ENCODE data around the gene CDC45.

CDC45 gene

DNA sequence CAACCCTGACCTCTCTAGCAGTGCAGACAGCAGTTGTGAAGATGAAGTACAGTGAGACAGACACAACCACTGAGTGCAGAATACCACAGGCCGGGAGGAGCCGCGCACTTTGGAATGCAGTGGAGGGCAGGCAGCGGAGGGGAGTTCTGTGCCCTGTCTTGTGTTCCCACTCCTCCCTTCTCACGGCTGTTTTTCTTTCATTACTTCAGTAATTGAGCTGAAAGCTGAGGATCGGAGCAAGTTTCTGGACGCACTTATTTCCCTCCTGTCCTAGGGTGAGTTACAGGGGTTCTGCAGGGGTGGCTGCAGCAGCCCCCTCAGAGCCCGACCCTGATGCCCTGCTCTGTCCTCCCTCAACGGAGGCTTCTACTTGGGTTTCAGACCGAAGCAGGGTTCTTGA is 38.9 kb downstream of the CDC45 start:
- no peak for DNase-seq (ENCODE audit: low read depth in 2 of 2)
- TF ChIP-seq, protein P1, sequence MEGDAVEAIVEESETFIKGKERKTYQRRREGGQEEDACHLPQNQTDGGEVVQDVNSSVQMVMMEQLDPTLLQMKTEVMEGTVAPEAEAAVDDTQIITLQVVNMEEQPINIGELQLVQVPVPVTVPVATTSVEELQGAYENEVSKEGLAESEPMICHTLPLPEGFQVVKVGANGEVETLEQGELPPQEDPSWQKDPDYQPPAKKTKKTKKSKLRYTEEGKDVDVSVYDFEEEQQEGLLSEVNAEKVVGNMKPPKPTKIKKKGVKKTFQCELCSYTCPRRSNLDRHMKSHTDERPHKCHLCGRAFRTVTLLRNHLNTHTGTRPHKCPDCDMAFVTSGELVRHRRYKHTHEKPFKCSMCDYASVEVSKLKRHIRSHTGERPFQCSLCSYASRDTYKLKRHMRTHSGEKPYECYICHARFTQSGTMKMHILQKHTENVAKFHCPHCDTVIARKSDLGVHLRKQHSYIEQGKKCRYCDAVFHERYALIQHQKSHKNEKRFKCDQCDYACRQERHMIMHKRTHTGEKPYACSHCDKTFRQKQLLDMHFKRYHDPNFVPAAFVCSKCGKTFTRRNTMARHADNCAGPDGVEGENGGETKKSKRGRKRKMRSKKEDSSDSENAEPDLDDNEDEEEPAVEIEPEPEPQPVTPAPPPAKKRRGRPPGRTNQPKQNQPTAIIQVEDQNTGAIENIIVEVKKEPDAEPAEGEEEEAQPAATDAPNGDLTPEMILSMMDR (IDR thresholded peaks at IDR 0.05; ENCODE audit: low read depth, low read length), result no peak
- H3K4me3 ChIP-seq (replicated peaks in 1 of 2; ENCODE audit: low read depth in 2 of 2, low read length in 2 of 2), result no peak overlapping the region

DNA sequence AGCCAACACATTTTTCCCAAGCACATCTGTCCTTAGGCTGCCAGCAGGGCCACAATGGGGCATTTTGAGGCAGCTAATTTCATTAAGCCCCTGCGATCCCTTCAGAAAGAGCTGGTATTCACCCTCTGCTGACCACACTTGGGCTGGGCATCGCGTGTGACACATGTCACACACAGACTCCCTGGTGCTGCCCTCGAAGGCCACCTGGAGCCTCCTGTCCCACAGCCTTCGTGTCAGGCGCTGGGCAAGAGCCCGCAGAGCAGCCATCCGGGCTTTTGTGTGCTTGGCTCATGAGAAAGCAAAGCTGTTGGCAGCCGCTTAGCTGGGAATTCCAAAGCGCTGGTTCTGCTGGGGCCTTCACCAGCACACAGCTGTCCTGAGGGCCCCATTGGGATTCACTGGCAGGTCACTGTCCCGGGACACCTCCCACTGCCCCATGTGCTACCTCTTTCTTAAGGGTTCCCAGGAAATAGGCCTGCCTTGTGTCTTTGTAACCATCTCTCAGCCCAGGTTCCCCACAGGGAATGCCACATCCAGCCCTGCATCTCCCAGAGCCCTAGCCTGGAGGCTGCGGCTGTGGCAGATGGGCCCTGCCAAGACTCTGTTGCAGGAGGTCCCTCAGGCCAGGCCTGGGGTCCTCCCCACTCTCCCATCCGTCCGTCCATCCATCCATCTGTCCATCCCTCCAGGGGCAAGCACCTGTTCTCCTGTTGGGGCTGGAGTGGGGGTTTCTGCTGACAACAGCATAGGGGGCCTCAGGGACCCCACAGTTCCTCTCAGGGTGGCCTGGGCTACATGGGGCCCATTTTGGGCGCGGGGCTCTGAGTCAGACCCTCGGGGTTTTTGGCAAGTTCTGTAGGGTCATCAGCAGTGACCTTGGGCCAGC is 39.6 kb downstream of the CDC45 start:
- TF ChIP-seq, protein P1 (IDR thresholded peaks at IDR 0.05; ENCODE audit: low read depth, low read length), result no peak
- DNase-seq (ENCODE audit: low read depth in 2 of 2), result no peak
- no peak overlapping the region for H3K4me3 ChIP-seq (replicated peaks in 1 of 2; ENCODE audit: low read depth in 2 of 2, low read length in 2 of 2)

DNA sequence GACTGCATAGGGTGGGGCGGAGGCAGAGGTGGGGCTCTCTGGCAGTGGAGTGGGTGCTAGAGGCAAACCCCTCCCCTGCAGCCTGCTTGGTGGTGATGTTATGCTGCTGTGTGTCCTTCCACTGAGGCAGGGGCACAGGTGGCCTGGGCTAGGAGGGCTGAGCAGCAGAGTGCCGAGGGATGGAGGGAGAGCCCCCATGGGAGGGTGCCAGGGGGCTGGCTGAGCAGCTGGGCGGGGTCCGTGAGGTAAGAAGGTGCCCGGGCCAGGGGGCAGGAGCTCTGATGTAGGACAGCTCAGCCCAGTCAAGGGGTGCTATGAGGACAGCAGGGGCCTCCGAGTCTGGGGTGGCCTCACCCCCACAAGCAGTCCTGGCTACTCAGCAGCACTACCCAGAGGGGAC is 40.3 kb downstream of the CDC45 start:
- TF ChIP-seq, protein P1 (IDR thresholded peaks at IDR 0.05; ENCODE audit: low read depth, low read length), result no peak
- no peak for DNase-seq (ENCODE audit: low read depth in 2 of 2)
- H3K4me3 ChIP-seq (replicated peaks in 1 of 2; ENCODE audit: low read depth in 2 of 2, low read length in 2 of 2), result no peak overlapping the region

DNA sequence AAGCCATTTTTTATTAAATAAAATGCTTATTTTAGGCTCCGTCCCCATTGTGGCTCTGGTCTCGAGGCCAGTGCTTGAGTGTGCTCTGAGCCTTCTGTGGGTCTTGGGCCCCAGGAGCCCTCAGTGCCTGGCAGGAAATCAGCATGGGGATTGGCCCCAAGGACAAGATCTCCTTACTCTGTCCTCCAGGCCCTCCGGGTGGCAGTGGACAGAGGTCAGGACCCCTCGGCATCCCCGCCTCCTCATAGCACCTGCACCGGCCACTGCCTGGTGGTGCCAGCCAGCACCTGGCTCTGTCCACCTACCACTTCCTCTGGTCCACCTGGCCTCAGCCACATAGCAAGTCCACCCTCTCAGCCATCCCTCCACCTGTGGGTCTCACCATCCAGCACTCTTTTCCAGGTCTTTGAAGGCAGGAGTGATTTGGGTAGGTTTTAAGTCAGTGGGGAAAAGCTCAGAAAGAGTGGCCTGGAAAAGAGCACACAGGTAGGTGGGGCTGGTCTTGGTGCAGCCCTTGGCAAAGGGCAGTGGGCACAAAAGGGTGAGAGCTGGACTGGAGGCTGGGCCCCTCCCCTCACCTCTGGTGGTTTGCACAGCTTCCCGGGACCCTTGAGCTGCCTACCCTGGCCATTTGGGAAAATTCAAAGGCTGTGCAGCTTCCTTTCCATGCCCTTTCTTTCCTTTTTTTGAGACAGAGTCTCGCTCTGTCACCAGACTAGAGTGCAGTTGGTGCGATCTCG is 41.0 kb downstream of the CDC45 start:
- no peak overlapping the region for H3K4me3 ChIP-seq (replicated peaks in 1 of 2; ENCODE audit: low read depth in 2 of 2, low read length in 2 of 2)
- TF ChIP-seq, protein P1 (IDR thresholded peaks at IDR 0.05; ENCODE audit: low read depth, low read length), result no peak
- no peak for DNase-seq (ENCODE audit: low read depth in 2 of 2)

DNA sequence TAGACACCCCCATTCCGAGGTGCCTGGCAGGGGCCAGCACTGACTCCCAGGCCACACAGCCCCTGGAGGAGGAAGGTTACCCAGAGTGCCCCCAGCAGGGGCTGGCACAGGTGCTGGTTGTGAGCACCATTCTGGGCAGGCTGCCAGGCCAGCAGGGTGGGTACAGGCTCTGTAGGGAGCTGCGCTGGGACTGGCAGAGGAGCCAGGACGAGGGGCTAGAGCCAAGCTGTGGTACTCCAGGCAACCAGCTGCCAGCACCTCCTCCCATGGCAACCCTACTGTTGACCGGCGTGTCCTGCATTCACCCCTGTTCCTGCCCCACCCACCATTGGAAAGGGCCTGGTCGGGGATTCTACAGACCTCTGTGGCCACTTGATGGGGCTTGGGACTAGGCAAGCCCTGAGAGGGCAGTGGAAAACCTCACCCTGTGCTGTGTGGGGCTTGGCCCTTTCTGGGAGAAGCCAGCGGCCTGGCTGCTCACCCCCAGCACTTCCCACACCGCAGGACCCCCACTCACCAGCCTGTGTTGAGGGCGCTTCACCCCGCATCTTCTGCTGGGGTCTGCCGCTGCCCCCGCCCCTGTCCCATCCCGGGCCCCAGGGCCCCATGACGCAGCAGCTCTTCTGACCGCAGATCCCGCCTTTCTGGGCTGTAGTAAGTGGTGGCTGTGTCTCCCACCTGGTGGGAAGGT is 42.6 kb downstream of the CDC45 start:
- DNase-seq (ENCODE audit: low read depth in 2 of 2), result no peak
- H3K4me3 ChIP-seq (replicated peaks in 1 of 2; ENCODE audit: low read depth in 2 of 2, low read length in 2 of 2), result no peak overlapping the region
- TF ChIP-seq, protein P1 (IDR thresholded peaks at IDR 0.05; ENCODE audit: low read depth, low read length), result no peak

DNA sequence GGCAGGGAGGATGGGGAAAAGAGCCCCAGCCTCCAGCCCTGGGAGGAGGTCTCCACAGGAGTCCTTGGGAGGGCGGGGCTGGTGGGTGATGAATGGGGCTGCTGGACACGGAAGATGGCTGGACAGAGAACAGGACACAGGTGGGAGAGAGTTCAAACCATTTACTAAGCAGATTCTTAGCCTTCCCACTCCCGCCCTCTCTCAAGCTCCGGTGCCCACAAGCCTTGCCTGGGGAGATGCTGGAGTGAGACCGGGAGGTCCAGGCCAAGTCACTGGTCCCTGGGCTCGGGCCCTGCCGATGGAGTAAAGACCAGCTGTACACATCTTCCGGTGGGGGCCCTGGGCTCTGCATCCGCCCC is 43.1 kb downstream of the CDC45 start:
- no peak for DNase-seq (ENCODE audit: low read depth in 2 of 2)
- TF ChIP-seq, protein P1 (IDR thresholded peaks at IDR 0.05; ENCODE audit: low read depth, low read length), result no peak
- no peak overlapping the region for H3K4me3 ChIP-seq (replicated peaks in 1 of 2; ENCODE audit: low read depth in 2 of 2, low read length in 2 of 2)
